GM19023 (cell line): Measurements from ENCODE around the gene CTNND2.
"Not testable (repeated sequence)": the region's sequence is repeated elsewhere in the genome, so short reads cannot be mapped to it uniquely, and the experiment has no call there.

Source experiments
- ATAC-seq: cut with Tn5 transposase; IDR thresholded peaks from one replicate; pipeline ENCODE4 v1.9.1; 2021; ENCODE audit warnings: mild to moderate bottlenecking, moderate library complexity; ENCODE audit not compliant: unreplicated experiment

Gene CTNND2

GRCh38 chr5:11148810-11149539 lies 755.3 kb downstream of the CTNND2 start:
- ATAC-seq: no peak

GRCh38 chr5:11146171-11146570 lies 758.1 kb downstream of the CTNND2 start:
- ATAC-seq: no peak

- peak; percentile 84 for ATAC-seq
Measured at GRCh38 chr5:11143456-11144267, 760.6 kb downstream of the CTNND2 start.

GRCh38 chr5:11139217-11139865 lies 764.9 kb downstream of the CTNND2 start:
- no peak for ATAC-seq

GRCh38 chr5:11130131-11130530 lies 774.1 kb downstream of the CTNND2 start:
- ATAC-seq: no peak

- no peak for ATAC-seq
Measured at GRCh38 chr5:11128021-11128420, 776.2 kb downstream of the CTNND2 start.

- no peak for ATAC-seq
Measured at GRCh38 chr5:11126844-11127243, 777.4 kb downstream of the CTNND2 start.

GRCh38 chr5:11121885-11122284 lies 782.4 kb downstream of the CTNND2 start:
- ATAC-seq: no peak

- no peak for ATAC-seq
Measured at GRCh38 chr5:11110128-11110527, 794.1 kb downstream of the CTNND2 start.

GRCh38 chr5:11105696-11106095 lies 798.5 kb downstream of the CTNND2 start:
- no peak for ATAC-seq

GRCh38 chr5:11104651-11105112 lies 799.6 kb downstream of the CTNND2 start:
- ATAC-seq: no peak

- ATAC-seq: no peak
Measured at GRCh38 chr5:11104210-11104609, 800.0 kb downstream of the CTNND2 start.

- no peak for ATAC-seq
Measured at GRCh38 chr5:11084111-11084510, 820.1 kb downstream of the CTNND2 start.

- no peak for ATAC-seq
Measured at GRCh38 chr5:11082404-11082945, 821.8 kb downstream of the CTNND2 start.

GRCh38 chr5:11076945-11077613 lies 827.2 kb downstream of the CTNND2 start:
- no peak for ATAC-seq

GRCh38 chr5:11075035-11075805 lies 829.0 kb downstream of the CTNND2 start:
- ATAC-seq: no peak

- ATAC-seq: no peak
Measured at GRCh38 chr5:11072568-11072967, 831.7 kb downstream of the CTNND2 start.

- ATAC-seq: no peak
Measured at GRCh38 chr5:11072076-11072475, 832.2 kb downstream of the CTNND2 start.

GRCh38 chr5:11069041-11069440 lies 835.2 kb downstream of the CTNND2 start:
- no peak for ATAC-seq

- not testable (repeated sequence) for ATAC-seq
Measured at GRCh38 chr5:11065723-11066122, 838.5 kb downstream of the CTNND2 start.
